ENCODE measurements around the gene CCAR1. TPM values are rescaled to one million over a fixed set of nuclear protein-coding genes. Genes with fewer than 3 reads are reported as not detected.

The CCAR1 gene
- total RNA-seq, 1 experiment from 2014 or later = 103 TPM

Small RNA genes within 50 kb of the gene (microRNA-seq; reads per million reads assigned to microRNA genes)
- gene MIR1254-1 = not detected

Other genes with a start within 250 kb of the CCAR1 start
- 2.6 and 6.9 TPM in 2 replicates for gene DNA2, start 249.3 kb upstream of the CCAR1 start, total RNA-seq (2022)
- gene SLC25A16, start 193.7 kb upstream of the CCAR1 start, total RNA-seq (2022) = 18.3 and 20.0 TPM in 2 replicates
- 0.05 TPM in 1 of 2 replicates, not detected in the other for gene TET1, start 160.9 kb upstream of the CCAR1 start, total RNA-seq (2022)
- gene STOX1, start 106.3 kb downstream of the CCAR1 start, total RNA-seq (2022) = 0.16 TPM in 1 of 2 replicates, not detected in the other
- 50.1 and 66.3 TPM in 2 replicates for gene DDX50, start 180.1 kb downstream of the CCAR1 start, total RNA-seq (2022)
- gene DDX21, start 234.9 kb downstream of the CCAR1 start, total RNA-seq (2022) = 144 and 216 TPM in 2 replicates

Measured in MCF 10A (cell line).